ENCODE results near the gene PGAM2. TPM values are rescaled to one million over a fixed set of nuclear protein-coding genes. Genes with fewer than 3 reads are reported as not detected.

The PGAM2 gene
- total RNA-seq, 4 donors from 2014 or later: 3.2 to 3.9 TPM; not detected in 2

DNA sequence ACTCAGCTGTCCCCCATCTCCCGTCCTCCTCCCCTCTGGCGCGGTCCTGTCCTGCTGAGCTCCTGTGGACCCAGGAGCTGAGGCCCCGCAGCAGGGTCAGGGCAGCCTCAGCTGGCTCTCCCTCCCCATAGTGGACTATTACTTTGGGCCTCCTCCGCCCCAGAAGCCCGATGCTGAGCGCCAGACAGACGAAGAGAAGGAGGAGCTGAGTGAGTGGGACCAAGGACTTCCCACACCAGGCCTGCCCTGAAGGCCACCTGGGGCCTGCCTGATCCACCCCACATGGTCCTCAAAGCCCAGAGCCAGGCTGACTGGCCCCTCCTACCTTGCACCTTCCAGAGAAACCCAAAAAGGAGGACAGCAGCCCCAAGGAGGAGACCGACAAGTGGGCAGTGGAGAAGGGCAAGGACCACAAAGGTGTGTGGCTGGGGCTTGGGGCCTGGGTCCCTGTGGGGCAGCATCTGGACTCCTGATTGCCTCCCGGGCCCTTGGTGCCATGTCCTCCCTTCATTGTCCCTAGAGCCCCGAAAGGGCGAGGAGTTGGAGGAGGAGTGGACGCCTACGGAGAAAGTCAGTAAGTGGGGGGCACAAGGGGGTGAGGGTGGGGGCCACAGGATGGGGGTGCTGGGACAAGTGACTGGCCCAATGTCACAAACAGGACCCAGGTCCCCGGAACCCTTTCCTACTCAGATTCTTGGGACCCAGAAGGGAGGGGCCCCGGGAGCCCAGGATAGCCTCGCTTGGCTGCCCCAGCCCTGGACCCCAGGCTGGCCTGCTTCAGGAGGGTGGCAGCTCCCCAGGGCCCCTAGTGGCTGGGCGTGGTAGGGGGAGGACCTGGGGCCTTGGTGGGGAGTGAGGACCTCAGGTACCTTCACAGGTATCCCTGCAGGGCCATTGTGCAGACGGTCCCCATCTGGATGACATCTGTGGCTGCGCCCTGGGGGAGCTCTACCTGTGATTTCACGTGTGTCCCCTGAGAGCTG lies 43.7 kb upstream of the PGAM2 start:
- ATAC-seq: no peak
- H3K27me3 ChIP-seq: no peaks in the 10 kb centered on the region
- no peaks in the 10 kb centered on the region for H3K9me3 ChIP-seq
- H3K27ac ChIP-seq: peak overlapping the region in 3 of 4 donors; percentile 22 to 93 (median 91)
- peaks cover 0 to 88% (median 16%) of the 10 kb centered on the region in 3 donors for H3K4me1 ChIP-seq
- no peak overlapping the region for H3K4me3 ChIP-seq
- H3K36me3 ChIP-seq: peaks cover 0 to 76% of the 10 kb centered on the region in 2 donors
- TF ChIP-seq EP300 (IDR thresholded peaks at IDR 0.05): no peak
- TF ChIP-seq POLR2AphosphoS5 (IDR thresholded peaks at IDR 0.05): no peak
- TF ChIP-seq POLR2A (IDR thresholded peaks at IDR 0.05): no peak
- TF ChIP-seq, protein P1, sequence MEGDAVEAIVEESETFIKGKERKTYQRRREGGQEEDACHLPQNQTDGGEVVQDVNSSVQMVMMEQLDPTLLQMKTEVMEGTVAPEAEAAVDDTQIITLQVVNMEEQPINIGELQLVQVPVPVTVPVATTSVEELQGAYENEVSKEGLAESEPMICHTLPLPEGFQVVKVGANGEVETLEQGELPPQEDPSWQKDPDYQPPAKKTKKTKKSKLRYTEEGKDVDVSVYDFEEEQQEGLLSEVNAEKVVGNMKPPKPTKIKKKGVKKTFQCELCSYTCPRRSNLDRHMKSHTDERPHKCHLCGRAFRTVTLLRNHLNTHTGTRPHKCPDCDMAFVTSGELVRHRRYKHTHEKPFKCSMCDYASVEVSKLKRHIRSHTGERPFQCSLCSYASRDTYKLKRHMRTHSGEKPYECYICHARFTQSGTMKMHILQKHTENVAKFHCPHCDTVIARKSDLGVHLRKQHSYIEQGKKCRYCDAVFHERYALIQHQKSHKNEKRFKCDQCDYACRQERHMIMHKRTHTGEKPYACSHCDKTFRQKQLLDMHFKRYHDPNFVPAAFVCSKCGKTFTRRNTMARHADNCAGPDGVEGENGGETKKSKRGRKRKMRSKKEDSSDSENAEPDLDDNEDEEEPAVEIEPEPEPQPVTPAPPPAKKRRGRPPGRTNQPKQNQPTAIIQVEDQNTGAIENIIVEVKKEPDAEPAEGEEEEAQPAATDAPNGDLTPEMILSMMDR (IDR thresholded peaks at IDR 0.05): no peak
- WGBS, 2 donors (ENCODE audit: low coverage in 1 of 2): 67% methylated on average over 3 of the region's 21 CpGs; no CpG with 5 or more reads in 1 of the 2 donors

DNA sequence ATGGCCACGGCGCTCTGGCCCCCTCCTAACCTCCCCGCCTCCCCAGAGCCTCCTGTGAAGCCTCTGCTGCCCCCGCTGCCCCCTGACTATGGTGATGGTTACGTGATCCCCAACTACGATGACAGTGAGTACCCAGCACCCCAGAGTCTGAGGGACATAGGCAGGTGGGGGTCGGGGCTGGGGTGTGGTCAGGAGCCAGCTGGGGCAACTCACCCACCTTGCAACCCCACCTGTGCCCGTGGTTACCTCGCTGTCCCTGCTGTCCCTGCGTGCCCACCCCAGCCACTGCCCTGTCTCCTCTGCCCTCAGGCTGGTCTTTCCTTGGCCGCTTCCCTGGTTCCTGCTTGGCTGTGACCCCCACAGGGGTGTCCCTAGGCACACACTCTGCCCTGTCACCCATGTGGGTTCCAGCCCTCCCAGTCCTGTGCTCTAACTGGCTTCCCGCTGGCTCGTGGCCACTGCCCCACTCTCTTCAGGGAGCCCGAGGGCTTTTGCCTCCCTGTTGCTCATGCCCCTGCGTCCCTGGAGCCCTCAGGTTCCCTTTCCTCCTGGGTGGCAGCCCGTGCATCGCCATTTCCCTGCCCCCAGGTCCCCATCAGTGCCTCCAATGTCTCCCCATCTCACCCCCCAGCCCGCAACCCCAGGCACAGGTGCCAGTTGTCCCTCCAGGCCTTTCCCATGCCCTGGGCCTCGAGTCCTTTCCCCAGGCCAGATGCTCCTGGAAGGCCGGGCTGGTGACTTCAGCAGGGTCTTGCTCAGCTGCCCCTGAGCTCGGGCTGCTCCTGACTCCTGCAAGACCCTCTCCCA lies 42.8 kb upstream of the PGAM2 start:
- Histone ChIP-seq H3K36me3 (peaks cover 0 to 67% of the 10 kb centered on the region in 2 donors), H3K27ac (peak overlapping the region in 3 of 4 donors; percentile 91 to 93 (median 92)), H3K4me1 (peaks cover 0 to 96% (median 16%) of the 10 kb centered on the region in 3 donors), H3K4me3 (no peak overlapping the region), H3K9me3 (no peaks in the 10 kb centered on the region), H3K27me3 (no peaks in the 10 kb centered on the region)
- WGBS, 2 donors (ENCODE audit: low coverage in 1 of 2): 71 to 92% methylated on average over 7 to 9 of the region's 21 CpGs
- TF ChIP-seq POLR2AphosphoS5 (IDR thresholded peaks at IDR 0.05) (no peak), POLR2A (IDR thresholded peaks at IDR 0.05) (no peak), EP300 (IDR thresholded peaks at IDR 0.05) (no peak)
- TF ChIP-seq, protein P1 (IDR thresholded peaks at IDR 0.05): no peak
- no peak for ATAC-seq

DNA sequence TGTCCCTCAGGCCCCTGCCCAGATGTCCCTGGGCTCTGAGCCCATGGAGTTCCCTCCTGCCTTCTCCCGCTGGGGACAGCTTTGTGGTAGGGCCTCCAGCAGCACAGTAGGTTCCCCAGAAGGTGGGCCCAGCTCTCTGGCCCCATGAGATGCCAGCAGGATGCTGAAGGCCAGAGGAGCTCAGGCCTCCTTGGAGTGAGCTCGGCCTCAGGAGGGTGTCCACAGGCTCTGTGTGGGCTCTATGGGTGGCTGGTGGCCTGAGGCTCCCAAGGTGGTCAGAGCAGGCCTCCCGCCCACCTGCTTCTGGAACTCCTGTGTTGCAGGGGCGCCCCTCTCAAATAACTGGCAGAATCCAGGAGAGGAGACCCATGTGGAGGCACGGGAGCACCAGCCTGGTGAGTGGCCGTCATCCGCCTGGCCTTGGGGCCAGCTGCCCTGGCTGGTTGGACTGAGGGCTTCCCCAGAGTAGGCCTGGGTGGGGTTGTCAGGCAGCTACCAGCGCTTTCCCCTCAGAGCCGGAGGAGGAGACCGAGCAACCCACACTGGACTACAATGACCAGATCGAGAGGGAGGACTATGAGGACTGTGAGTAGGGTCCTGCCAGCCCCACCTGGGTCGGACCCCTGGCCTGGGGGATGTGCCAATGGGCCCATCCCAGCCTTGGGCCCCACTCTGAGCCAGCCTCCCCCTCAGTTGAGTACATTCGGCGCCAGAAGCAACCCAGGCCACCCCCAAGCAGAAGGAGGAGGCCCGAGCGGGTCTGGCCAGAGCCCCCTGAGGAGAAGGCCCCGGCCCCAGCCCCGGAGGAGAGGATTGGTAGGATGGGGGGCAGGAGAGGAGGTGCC lies 42.0 kb upstream of the PGAM2 start:
- Histone ChIP-seq H3K4me1 (peaks cover 0 to 96% (median 16%) of the 10 kb centered on the region in 3 donors), H3K36me3 (peaks cover 0 to 59% of the 10 kb centered on the region in 2 donors), H3K27me3 (no peaks in the 10 kb centered on the region), H3K4me3 (no peak overlapping the region), H3K27ac (peak overlapping the region in 3 of 4 donors; percentile 91 to 93 (median 92)), H3K9me3 (no peaks in the 10 kb centered on the region)
- TF ChIP-seq, protein P1 (IDR thresholded peaks at IDR 0.05): no peak
- no peak for TF ChIP-seq POLR2A (IDR thresholded peaks at IDR 0.05)
- no peak for TF ChIP-seq EP300 (IDR thresholded peaks at IDR 0.05)
- no peak for TF ChIP-seq POLR2AphosphoS5 (IDR thresholded peaks at IDR 0.05)
- WGBS, 2 donors (ENCODE audit: low coverage in 1 of 2): no CpG with 5 or more reads among the region's 18 CpGs
- no peak for ATAC-seq

DNA sequence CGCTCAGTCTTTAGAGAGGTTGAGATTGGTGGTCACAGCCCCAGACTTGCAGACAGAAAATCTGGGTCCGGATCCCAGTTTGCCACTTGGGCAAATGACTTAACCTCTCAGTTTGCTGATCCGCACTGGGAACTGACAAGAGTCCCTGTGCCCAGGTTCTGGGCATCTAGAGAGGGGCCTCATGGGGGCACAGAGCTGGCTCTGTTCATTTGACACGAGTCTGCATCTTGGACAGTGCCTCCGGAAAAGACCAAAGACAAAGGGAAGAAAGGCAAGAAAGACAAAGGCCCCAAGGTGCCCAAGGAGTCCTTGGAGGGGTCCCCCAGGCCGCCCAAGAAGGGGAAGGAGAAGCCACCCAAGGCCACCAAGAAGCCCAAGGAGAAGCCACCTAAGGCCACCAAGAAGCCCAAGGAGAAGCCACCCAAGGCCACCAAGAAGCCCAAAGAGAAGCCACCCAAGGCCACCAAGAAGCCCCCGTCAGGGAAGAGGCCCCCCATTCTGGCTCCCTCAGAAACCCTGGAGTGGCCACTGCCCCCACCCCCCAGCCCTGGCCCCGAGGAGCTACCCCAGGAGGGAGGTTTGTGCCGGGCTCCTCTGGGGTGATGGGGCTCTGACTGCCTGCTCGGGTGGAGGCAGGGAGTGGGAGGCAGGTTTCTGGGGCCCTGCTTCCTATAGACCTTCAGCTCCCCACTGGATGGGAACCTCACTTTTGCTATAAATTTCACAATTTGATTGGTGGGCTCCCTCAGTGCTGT lies 41.1 kb upstream of the PGAM2 start:
- H3K9me3 ChIP-seq: no peaks in the 10 kb centered on the region
- no peaks in the 10 kb centered on the region for H3K27me3 ChIP-seq
- H3K4me3 ChIP-seq: peak overlapping the region in 1 of 2 donors; percentile 68
- 81 to 100% methylated on average over 1 to 3 of the region's 10 CpGs for WGBS, 2 donors (ENCODE audit: low coverage in 1 of 2)
- H3K36me3 ChIP-seq: peaks cover 0 to 50% of the 10 kb centered on the region in 2 donors
- ATAC-seq: no peak
- H3K27ac ChIP-seq: peak overlapping the region in 3 of 4 donors; percentile 91 to 93 (median 92)
- H3K4me1 ChIP-seq: peaks cover 0 to 96% (median 16%) of the 10 kb centered on the region in 3 donors
- TF ChIP-seq, protein P1 (IDR thresholded peaks at IDR 0.05): no peak
- TF ChIP-seq POLR2AphosphoS5 (IDR thresholded peaks at IDR 0.05) (no peak), EP300 (IDR thresholded peaks at IDR 0.05) (no peak), POLR2A (IDR thresholded peaks at IDR 0.05) (no peak)

All from gastroesophageal sphincter (tissue), 4 donors.